HG03520 (cell line): Measurements from ENCODE around the gene CAV3.

ENCODE experiments used
- ATAC-seq: cut with Tn5 transposase; IDR thresholded peaks from one replicate; pipeline ENCODE4 v1.9.1; 2021; ENCODE audit warnings: mild to moderate bottlenecking, moderate library complexity; ENCODE audit not compliant: unreplicated experiment

Gene CAV3

DNA sequence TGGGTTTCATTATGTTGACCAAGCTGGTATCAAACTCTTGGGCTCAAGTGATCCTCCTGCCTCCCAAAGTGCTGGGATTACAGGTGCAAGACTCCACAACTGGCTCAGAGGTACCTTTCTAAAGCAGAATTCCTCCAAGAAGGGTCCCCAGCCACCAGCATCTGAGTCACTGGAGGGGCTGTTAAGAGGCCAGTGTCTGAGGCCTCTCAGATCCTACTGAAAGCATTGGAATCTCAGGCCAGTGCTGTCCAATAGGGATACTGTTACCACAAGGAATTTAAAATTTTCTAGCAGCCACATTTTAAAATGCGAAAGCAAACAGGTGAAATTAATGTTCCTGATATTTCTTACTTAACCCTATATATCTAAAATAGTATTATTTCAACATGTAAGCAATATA is 1.3 kb downstream of the CAV3 start:
- ATAC-seq, result no peak

DNA sequence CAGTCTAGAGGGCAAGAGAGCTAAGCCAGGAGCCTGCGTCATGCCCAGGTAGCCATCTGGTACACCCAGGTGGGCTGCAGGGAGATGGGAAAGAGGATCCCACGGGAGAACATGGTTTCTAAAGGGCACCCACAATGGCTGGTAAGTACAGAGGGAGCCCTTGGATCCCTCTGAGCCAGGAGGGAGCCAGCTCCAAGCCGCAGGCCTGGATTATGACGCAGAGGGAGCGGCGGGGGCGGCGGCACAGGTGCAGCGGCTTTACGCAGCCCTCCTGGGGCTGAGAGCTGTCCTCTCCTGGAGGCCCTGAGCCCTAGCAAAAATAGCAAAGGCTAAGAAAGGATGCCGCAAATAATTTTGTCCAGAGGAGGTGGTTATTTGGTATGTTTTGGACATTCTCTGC is 2.8 kb downstream of the CAV3 start:
- no peak for ATAC-seq

DNA sequence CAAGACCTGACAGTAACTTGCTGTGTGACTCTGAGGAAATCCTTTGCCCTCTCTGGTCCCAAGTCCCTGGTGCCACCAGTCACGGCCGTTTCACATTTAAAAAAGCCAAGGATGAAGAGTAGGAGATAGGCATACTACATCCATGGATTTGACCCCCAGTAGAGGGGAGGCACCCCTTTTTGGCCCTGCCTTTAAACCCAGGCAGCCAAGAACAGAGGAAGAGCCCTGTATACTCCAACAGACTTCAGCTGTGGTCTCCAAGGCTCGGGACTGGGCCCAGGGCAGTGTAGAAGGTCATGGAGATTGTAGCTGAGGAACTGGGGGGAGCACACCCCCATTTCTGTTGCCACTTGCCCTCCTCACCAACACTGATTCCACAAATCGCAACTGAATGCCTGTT is 3.7 kb downstream of the CAV3 start:
- no peak for ATAC-seq

DNA sequence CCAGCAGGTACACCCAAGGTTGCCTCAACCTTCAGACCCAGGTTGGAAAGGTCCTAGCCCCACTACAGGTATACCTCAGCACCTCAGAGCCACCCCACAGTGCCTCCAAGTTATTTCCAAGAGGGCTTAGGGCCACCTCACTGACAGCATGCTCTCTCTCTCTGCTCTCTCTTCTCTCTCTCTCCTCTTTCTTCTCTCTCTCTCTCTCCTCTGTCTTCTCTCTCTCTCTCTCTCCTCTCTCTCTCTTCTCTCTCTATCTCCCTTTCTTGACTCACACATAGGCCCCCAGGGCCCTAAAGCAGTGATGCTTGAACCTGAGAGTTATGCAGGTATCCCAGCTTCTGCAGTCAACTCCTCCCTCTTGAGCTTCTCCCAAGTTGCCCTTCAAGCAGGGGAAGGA is 4.2 kb downstream of the CAV3 start:
- ATAC-seq, result no peak

DNA sequence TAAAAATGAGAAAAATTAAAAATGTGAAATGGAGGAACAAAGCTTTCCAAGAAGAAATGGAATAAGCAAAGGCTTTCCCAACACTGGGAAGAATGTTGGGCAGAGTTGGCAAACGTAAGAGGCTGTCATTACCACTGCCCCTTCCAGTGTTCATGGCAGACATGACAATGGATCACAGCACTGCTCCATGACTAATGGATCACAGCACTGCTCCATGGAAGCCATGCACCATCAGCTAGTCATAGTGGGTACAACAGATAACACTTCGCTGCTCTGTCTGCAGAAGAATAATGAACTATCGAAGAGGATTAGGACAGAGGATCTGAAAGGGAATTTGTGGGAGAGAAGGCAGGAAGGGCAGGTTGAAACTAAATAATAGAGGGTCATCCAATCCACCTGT is 5.0 kb downstream of the CAV3 start:
- no peak for ATAC-seq

DNA sequence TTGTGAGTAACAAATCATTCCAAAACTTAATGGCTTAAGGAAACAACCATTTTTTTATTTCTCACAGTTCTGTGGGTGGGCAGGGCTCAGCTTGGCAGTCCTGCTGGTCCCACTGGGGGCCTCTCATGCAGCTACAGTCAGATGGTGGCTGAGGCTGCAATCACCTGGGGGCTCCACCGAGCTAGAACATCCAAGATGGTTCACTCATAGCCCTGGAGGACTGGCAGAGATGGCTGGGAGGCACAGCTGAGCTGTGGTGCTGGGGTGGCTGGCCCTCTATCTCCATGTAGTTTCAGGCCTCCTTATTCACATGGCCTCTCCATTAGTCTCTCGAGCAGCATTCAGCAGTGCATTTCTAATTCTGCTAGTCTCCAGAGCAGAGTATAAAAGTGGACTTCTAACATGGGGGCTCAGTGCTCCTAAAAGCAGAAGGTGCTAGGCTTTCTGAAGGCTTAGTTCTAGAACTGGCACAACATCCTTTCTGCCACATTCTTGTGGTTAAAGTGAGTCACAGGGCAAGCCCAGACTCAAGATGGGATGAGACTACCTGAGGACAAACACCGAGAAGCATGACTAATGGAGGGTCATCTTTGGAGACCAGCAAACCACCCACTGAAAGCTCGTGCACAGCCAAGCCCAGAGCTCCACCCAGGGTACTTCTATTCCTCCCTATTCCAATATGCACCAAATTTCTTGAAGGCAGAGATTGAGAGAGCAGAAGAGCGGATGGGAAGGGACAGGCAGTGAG is 6.3 kb downstream of the CAV3 start:
- no peak for ATAC-seq

- ATAC-seq, result no peak
These were observed 8.1 kb downstream of the CAV3 start for GRCh38 chr3:8741581-8742261.

- ATAC-seq, result no peak
These were observed 9.5 kb downstream of the CAV3 start for GRCh38 chr3:8743021-8743601.

- ATAC-seq, result no peak
These were observed 10.3 kb downstream of the CAV3 start for GRCh38 chr3:8743911-8744310.

GRCh38 chr3:8745619-8746370 is 12.2 kb downstream of the CAV3 start:
- ATAC-seq, result no peak

DNA sequence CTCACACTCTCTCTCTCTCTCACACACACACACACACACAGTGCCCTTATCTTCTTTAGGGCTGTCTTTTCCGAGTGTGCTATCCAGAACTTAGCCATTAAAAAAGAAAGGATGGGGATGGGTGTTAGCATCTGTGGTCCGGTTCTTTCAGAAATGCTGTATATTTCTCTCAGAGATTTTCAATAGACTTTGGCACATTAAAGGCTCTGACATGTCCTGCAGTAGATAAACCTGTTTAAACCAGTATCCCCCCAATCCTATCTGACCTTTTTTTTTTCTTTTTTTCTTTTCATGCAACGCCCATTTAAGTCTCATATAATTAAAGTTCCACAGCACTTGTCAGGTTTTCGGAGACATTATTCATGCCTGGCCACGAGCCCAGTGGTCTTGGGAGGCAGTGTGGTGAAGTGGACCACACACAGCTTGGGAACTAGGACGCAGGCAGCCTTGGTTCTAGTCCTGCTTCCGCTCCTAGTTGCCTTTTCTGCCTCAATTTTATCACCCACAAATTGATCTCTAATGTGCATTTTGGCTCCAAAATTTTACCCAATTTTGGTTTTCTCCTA is 13.3 kb downstream of the CAV3 start:
- no peak for ATAC-seq

- ATAC-seq, result no peak
These were observed 15.7 kb downstream of the CAV3 start for GRCh38 chr3:8749316-8749715.

- no peak for ATAC-seq
These were observed 19.2 kb downstream of the CAV3 start for GRCh38 chr3:8752832-8753231.

GRCh38 chr3:8755097-8755496 is 21.5 kb downstream of the CAV3 start:
- no peak for ATAC-seq

GRCh38 chr3:8755564-8756237 is 22.1 kb downstream of the CAV3 start:
- no peak for ATAC-seq

DNA sequence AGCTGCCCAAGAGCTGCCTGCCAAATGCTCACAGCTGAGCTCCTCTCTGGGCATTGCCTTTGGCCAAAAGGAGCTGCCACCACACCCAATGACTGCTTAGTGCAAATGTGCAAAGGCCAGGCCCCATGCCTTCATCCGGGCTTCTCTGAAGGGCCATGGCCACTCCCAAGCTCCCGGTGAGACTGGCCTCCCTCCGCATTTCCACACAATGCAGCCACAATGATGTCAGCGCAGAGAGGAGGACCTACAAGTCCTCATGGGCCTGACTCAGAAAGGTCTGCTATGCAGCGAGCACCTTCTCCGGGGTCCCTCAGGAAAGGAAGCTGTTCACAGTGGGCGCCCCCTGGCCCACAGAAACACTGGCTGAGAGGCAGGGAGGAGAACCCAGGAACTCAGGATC is 23.1 kb downstream of the CAV3 start:
- no peak for ATAC-seq

DNA sequence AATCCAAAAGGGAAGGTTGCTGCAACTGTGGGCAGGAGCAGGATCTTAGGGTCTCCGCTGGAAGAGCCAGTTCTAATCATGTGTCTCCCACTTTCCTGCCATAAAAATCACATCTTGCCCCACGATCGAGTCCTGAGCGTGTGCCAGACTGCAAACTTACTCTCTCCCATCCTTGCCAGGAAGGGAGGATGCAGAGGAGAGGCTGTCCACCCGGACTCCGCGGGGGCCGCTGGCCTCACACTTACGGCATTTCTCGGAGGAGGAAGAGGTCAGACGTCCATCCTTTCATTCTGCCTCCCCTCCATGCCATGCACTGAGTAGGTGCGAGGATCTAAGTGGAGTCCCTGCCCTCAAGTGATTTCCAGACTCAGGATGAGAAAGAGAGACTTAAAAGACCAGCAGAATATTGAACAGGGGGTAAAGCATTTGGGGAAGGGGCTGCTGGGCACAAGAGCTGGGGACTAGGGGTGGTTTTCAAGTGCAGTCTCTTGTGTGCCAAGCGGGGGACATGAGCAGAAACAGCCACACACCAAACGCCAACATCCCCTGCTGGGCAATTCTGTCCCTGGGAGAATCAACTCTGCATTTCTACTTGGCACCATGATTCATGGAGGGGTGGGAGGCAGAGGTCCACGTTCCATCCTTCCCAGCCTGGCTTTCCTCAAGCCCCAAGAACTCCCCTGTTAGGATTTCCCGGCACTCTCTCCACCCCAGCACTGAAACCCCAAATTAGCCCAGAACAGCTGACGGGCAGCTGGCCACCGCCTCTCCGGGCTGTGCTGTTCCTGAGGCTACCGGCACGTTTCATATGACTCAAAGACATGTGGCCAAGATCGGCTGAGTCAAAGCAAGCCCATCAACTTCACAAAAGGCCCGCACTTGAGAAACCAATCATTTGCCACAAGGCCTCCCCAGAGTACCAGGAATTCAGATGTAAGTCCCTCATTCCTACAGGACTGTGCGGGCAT is 24.2 kb downstream of the CAV3 start:
- peak; percentile 86 for ATAC-seq

GRCh38 chr3:8759038-8759707 is 25.6 kb downstream of the CAV3 start:
- ATAC-seq, result no peak

DNA sequence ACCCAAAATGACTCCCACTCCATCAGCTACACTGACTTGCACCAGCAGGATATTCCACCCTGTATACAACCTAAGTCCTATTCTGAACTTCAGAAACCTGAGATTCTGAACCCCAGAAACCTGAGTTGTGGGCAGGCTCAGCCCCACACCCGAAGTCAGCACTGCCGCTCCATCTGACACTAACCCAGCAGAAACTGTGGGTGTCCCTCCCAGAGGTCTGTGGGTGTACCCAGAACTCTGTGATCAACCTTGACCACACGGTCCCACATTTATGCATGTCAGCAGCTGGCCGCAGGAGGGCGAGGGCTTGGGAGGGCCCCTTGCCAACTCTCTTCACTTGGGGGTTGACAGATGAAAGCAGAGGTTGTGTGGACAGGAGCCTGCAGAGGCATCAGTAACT is 26.5 kb downstream of the CAV3 start:
- no peak for ATAC-seq
